Measurements from ENCODE around the gene TEDDM1. TPM values are rescaled to one million over a fixed set of nuclear protein-coding genes. Genes with fewer than 3 reads are reported as not detected.

Gene TEDDM1
- total RNA-seq, 2 donors from 2014 or later: not detected

DNA sequence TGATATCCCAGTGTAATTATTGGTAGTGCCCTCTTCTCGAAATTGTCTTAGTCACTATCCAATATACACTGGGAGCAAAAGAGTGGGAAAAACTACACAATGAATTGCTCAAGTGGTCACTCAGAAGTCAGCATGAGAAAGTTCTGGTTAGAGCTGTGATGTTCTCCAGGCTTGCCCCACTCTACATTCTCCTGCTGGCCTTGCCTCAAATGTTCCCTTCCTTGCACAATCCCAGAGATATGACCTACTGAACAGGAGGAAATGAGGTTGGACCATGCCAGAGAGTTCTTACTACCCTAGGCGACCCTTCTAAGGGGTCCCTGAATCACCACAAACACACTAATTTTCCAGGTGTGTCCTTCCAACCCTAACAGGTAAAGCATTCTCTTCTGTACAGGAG is 49.6 kb downstream of the TEDDM1 start:
- ATAC-seq (ENCODE audit: insufficient number of reproducible peaks, low FRiP score, low read depth) (no peak), DNase-seq (ENCODE audit: low spot score) (no peak)
- Histone ChIP-seq H3K9me3 (no peaks in the 10 kb centered on the region), H3K27me3 (replicated peaks; ENCODE audit: insufficient read depth) (no peaks in the 10 kb centered on the region), H3K27ac (no peak overlapping the region), H3K36me3 (no peaks in the 10 kb centered on the region), H3K4me3 (no peak overlapping the region), H3K4me1 (ENCODE audit: control insufficient read depth in 1 of 2, low read depth in 2 of 2) (peaks cover 8 to 24% of the 10 kb centered on the region in 2 donors)
- TF ChIP-seq, protein P1, sequence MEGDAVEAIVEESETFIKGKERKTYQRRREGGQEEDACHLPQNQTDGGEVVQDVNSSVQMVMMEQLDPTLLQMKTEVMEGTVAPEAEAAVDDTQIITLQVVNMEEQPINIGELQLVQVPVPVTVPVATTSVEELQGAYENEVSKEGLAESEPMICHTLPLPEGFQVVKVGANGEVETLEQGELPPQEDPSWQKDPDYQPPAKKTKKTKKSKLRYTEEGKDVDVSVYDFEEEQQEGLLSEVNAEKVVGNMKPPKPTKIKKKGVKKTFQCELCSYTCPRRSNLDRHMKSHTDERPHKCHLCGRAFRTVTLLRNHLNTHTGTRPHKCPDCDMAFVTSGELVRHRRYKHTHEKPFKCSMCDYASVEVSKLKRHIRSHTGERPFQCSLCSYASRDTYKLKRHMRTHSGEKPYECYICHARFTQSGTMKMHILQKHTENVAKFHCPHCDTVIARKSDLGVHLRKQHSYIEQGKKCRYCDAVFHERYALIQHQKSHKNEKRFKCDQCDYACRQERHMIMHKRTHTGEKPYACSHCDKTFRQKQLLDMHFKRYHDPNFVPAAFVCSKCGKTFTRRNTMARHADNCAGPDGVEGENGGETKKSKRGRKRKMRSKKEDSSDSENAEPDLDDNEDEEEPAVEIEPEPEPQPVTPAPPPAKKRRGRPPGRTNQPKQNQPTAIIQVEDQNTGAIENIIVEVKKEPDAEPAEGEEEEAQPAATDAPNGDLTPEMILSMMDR (IDR thresholded peaks at IDR 0.05): no peak

DNA sequence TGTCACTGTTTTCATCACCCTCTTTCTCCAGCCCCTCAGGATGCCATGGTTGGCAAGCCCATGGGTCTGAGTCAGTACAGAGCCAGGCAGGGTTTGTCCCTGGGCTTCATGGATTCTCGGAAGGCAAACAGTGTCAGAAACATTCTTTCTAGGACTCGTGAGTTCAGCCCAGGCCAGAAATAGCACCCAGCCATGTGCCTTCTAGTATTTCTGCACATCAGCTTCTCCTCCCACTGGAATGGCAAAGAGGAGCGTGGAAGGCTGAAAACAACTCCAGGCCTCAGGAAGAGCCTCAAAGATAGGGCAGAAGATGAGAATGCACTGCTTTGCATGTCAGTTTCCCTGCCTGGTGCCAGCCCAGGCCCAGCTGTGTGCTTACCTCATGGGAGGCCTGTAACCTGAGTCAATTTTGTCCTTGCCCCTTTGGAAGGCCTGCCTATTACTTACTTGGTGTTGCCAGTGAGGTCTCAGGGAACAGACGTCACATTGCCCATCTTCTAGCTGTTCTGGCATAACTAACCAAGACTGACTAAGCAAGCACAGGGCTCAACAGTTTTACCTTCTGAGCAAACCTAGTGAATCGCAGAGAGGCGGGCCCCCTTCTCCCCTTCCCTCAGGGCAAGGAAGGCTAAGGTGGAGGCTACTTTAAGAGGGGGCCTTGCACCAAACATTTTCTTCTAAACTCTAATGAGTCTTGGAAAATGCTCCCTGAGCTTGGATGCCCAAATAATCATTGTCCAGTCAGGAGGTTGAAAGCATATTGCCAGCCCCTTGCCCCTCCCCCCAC is 51.3 kb downstream of the TEDDM1 start:
- Histone ChIP-seq H3K27me3 (replicated peaks; ENCODE audit: insufficient read depth) (no peaks in the 10 kb centered on the region), H3K27ac (peak overlapping the region; percentile 47 to 66), H3K4me3 (no peak overlapping the region), H3K9me3 (no peaks in the 10 kb centered on the region), H3K4me1 (ENCODE audit: control insufficient read depth in 1 of 2, low read depth in 2 of 2) (peaks cover 8 to 24% of the 10 kb centered on the region in 2 donors), H3K36me3 (no peaks in the 10 kb centered on the region)
- TF ChIP-seq, protein P1 (IDR thresholded peaks at IDR 0.05): no peak
- DNase-seq (ENCODE audit: low spot score) (peak; percentile 66), ATAC-seq (ENCODE audit: insufficient number of reproducible peaks, low FRiP score, low read depth) (peak; percentile 87)

Other genes with a start within 250 kb of the TEDDM1 start
- gene GLUL, start 8.9 kb downstream of the TEDDM1 start, total RNA-seq: 100 to 1,000 TPM; 705 to 998 TPM
- not detected for gene RGSL1, start 49.5 kb upstream of the TEDDM1 start, total RNA-seq
- gene RNASEL, start 188.6 kb upstream of the TEDDM1 start, total RNA-seq: 10 to 100 TPM in 1 of 2 donors, 1 to 10 TPM in 1; 5.9 to 11.2 TPM
- gene RGS16, start 203.7 kb upstream of the TEDDM1 start, total RNA-seq: 10 to 100 TPM in 1 of 2 donors, 1 to 10 TPM in 1; 8.8 to 15.2 TPM

Data from thoracic aorta (tissue), 2 donors.